GM15510 (cell line): Measurements from ENCODE around the gene LRIG1.

Experiments used
- POLR2A ChIP-seq: IDR thresholded peaks from 3 replicates; pipeline ENCODE4 v1.6.1; 2011; ENCODE audit warnings: borderline replicate concordance; ENCODE audit not compliant: insufficient read length; ENCODE audit errors: extremely low read depth

Gene LRIG1

DNA sequence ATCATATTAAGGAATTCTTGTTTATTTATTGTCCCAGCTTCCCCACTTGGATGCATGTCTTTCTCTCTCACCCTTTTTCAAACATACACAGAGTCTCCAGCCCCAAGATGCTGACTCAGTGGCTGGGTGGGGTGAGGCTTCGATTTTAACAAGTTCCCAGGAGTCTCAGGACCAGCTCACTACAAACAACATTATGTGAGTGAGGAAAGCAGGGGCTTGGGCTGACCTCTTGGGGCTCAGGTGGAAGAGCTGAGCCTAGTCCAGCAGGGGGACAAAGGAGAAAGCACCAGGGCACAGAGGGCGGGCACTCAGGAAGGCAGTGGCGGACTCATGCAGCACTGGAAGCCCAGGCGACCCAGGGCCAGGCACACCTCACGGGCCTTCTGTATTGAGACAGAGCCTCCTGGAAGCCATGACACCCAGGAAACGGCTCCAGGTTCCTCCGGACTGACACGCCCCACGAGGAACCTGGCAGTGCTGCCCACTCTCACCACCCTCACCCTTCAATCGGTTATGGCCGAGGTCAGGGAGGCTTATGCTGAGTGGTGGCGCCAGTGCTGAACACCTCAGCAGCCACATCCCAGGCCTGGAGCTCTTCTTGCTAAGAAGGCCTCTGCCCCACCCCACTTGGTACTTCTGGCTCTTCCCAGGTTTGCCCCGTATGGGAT is 97.4 kb downstream of the LRIG1 start:
- TF ChIP-seq POLR2A: no peak

DNA sequence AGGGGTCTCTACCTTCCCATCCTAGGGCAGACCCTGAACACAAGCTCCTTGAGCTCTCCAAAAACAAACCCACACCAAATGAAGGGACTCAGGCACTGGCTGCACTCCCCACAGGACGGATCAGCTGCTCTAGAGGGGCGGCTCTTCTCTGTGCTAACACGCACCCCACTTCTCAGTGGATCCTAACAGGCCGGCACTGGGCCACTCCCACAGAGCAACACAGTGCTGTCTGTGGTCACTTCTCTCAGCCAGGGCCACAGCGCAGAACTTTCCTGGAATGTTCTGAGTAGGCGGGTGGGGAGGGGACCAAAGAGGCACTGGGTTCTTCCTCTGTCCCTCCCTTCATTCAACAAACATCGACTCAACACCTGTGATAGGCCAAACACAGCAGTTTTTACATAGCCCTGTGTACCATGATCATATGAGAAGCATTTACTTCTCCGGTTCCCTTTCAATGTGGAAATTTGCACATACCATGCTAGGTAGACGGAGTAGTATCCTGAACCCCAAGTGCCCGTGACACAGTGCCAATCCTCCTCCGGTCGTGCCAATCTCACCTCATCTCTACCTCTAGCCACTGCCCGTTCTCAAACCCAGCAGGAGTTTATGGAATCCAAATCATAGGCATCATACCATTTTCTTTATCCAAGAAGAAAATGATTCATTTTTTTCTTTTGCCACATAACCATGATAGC is 98.1 kb downstream of the LRIG1 start:
- no peak for TF ChIP-seq POLR2A

DNA sequence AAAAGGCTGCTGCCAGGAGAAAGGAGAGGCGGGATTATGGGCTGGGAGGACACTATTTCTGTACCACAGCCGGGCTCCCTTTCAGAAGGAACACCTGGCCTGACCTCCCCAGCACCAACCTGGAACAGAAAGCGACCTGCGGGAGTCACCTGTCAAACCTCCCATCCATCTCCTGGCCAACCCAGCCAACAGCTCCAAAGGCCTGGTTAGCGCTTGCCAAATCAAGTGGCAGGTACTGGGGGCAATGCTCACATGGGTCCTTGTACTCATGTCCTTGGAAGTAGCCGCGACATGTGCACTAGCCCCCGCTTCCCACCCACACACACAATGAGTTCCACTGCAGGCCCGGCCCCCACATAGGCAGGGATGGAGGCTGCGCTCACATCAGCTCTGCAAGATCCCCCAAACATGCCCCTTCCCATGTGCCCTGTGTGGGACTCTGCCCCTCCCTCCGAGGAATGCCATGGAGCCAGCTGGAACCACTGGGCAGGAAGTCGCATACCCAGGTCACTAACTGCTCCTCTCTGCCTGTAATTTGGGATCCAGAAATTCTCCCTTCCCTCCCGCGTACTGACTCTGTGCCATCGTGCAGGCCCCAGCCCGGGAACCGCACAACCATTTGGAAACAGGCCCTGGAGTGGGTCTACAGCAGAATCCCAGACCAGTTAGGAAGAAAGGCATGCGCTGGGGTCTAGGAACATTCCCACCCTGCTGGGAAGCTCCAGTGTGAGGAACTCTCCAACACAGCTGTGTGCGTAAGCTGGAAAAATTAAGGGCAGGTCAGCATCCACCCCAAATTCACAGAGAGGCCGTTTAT is 98.9 kb downstream of the LRIG1 start:
- TF ChIP-seq POLR2A: no peak

DNA sequence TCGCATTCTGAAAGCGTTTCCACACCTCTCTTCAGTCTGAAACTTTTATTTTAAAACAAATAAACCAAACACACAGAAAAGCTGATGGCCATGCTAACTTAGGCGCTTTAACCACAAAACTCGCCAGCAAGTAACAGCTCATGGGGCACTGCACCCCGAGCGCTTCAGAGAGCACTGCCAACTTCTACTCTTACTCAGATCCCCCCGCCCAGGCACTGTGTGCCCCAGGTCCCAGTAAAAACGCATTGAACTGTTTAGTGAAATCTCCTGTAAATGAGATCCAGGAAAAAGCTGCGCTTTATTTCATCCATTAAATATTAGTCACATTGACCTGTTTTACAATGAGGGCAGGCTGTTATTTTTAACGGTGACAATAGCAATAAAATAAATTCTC is 99.7 kb downstream of the LRIG1 start:
- no peak for TF ChIP-seq POLR2A

DNA sequence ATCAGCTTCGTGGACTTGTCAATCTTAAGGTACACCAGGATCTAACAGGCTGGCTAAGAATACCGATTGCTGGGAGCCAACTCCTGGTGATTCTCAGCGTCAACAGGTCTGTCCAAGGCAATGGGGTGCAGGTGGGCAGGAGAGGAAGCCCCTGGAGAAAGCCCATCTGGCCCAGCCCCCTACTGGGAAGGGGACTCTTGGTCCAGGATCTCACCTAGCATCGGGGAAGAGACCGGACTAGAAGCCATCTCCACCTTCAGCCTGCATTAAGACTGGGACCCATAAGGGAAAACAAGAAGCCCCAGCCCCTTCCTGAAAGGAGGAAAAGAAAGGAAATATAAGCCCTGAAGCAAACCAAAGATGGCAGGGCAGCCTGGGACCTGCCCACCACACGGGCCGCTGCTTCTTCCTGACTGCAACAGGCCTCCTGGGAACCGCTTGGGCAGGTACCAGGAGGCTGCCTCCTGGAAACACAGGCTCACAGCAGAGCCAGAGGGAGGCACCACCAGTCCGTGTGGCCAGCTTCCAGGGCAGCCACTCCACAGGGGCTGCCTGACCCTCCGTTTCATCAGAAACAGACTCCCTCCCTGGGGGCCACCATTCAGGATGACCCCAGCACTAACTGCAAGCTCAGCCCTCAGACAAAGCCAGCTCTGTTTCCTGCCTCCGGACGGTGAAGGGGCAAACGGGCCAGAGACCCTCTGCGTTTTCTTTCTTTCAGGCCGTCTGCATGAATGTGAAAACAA is 100.2 kb downstream of the LRIG1 start:
- no peak for TF ChIP-seq POLR2A

DNA sequence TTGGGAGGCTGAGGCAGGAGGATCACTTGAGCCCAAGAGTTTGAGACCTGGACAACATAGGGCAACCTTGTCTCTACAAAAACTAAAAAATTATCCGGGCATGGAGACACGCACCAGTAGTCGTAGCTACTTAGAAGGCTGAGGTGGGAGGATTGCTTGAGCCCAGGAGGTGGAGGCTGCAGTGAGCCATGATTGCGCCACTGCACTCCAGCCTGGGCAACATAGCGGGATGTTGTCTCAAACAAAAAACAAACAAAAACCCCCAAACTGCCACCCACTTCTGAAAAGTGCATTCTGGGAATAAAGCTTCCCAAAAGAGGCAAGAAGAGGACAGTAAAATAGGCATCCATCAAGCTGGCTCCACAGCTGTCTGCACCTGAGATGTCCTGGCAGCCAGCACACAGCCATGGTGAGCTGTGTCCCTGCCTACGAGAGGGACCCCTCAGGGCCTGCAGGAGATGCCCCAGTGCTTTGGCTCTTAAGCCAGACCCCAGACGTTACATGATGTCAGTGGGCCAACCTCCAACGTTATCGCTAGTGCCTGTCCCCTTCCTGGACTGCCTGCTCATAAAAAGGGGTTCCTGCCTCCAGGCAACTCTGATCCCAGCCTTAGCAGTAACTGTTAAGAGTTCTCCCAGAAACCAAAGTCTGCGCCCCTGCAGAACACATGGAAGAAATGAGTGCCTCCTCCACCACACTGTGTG is 101.1 kb downstream of the LRIG1 start:
- TF ChIP-seq POLR2A: no peak

DNA sequence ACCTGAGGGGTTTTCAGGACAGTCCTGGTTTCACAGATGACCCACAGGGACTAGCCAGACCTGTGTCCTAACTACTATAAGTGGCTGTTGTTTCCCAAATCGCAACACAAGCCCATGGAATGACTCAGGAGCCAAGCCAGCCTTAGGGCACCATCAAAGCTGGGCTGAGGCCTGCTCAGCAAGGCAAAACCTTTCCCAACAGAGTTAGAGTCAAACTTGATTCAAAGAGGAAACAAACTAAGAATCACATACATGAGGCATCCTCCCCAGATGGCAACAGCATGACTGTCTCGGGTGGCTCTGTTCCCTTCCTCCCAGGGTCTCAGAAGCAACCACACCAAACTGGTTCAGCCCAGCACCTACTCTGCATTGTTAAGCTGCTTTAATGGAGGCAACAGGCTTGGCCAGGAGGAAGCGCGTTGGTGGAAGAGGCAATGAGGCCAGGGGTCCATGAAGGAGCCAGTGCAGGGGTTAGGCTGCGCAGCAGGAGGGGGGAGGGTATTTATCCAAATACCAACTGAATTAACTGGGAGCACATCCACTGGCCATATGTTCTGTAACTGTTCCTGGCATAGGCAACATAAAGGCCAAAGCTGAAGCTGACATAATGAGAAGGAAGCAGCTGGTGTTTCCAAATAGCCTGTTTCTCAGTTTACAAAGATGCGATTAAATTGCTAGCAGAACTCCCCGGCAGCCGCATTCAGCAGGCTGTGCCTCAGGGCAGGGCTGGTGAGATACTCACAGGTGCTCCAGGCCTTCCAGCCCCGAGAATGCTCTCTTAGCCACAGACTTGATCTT is 102.4 kb downstream of the LRIG1 start:
- TF ChIP-seq POLR2A: no peak

DNA sequence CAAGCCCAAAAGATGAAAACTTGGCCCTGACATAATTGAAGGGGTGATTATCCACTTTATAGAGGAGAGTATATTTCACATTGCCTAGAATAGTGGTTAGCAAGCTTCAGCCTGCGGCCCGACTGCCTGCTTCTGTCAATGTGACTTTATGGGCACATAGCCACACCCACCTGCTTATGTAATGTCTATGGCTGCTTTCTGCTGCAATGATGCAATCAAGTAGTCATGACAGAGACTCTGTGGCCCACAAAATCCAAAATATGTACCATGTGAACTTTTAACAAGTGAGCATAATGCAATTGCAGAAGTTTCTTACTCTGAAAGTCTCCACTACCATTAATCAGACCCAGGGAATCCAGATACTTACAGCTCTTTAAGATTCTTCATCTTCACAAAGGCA is 103.1 kb downstream of the LRIG1 start:
- TF ChIP-seq POLR2A: no peak

DNA sequence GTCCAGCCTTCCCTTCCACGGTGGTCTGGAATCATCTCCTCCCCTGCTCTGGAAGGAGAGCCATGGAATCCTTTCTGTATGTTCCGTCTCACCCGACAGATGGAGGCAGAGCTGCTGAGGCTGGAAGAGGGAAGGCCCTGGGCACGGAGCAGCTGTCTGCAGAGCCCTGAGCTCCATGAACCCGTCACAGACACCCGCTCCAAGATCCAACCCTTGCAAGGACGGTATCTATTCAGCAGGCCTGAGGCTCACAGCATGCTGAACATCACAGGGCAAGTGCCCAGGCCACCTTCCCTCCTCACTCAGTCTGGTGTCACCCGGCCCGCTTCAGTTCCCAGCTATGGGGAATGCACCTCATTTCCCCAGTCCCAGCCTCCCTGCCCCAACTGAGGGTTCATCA is 103.9 kb downstream of the LRIG1 start:
- TF ChIP-seq POLR2A: no peak

DNA sequence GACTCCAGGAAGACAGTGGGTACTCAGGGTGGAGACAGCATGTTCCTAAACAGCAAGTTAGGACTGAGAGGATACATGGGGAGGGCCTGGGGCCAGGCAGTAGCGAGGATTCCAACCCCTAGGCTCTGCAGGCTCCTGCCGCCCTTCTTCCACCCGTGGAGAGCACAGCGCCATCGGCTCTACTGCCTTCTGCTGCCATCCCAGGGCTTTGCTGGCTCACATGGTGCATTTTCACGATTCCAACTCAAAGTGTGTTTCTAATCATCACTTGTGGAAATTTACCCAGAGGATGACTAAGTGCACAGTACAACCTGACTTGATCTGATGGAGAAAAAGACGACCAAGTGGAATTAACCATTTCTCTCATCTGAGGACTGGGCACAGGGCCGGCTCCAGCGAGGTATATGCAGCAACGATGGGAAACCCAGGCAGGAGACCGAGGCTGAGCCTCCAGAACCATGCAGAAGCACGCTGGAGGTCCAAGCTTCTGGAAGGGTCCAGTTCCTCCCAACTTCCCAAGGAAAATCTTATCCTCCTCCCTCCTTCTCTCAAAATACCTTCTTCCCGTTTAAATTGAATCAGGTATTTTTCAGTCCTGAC is 104.6 kb downstream of the LRIG1 start:
- no peak for TF ChIP-seq POLR2A

DNA sequence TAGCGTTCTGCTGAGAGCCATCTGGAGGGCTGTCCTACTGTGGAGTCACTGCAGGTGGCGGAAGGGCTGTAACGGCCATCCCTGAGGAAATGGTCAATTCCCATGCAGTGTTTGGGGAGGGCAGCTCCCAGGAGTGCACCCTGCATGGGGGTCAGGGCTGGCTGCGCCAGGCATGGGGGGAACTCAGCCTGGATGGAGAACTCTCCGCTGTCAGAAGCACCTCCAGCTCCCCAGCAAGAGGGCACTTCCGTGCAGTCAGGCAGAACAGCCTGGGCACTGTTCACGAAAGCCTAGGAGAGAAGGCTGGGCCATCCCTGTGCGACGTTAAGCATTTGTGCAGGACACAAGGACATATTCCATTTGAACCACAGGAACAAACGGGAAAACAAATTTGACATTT is 105.2 kb downstream of the LRIG1 start:
- TF ChIP-seq POLR2A: no peak

DNA sequence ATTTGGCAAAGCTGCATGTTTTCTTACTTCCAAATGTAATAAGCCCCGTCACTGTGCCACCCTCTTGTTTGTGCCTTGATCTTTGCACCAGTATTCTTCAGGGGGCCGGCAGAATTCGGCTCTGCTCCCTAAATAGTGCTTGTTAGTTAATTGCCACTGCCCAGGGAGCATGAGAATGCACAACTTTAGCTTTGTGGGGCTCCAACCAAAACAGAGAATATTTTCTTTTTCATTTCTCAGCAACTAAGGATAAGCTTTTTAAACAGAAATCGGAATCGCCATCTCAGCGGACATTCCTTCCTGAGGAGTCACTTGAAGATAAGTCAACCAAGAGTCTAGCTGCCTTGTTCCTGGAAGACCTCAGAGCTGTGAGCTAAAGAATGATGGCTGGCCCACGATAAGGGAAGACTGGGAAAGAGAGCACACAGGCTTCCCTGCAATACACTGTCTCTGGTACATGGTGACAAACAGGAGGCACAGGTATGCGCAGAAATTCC is 106.0 kb downstream of the LRIG1 start:
- TF ChIP-seq POLR2A: no peak

DNA sequence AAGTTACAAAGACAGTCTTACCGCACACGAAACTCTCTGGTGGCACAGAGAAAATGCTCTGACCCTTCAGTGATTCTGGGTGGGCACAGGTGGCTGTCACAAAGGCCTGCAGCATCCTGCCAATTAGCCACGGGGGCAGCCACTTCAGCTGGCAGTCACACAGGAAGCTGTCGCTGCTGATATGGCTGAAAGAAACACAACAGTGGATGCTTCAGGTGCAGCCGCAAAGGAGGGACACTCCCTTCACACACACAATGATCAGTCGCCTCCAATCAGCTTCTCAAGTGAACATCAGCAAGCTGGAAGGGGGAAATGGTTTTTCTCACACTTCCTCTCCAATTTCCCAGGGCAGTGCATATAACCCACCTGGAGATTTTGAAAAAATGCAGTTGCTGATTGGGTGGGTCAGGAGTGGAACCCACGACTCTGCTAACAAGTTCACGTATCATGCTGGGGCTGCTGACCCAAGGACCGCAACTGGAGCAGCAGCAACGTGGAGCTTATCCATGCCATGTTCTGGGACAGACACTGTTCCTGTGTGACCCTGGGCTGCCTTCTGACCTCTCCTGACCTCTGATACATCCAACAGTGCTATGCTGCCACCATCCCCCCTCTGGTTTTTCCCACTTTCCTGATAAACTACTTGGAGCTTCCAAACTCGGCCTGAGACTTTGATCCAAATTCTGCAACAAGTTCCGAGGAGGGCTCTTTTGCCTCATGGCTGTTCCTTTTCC is 106.6 kb downstream of the LRIG1 start:
- TF ChIP-seq POLR2A: no peak

DNA sequence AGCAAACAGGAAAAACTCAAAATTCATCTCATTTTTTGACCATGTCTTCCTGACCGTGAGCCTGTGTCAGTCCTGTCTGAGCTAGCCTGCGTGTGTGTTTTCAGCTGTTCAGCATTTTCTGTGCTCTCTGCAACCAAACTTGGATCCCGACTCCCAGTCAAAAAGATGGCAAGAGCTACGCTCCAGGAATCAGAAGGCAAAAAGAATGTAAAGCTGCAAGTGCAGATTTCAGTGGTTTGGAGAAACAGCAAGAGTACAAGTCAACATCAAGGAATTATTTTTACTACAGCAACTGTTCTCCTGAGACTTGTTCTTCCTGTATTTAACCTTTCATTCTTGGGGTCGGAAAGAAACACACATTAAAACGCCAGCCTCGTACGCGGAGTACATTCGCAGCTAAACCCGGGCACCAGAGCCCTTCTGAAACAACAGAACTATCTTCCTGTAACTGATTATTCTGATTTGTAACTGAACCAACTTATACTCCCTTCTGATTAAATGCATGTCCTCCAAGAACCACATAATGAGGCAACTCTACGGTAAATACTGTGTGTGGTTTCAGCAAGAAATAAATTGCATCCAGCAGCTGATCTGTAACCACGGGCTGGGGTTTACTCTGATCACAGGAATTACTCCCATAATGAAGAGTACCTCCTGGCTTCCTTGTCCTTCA is 107.4 kb downstream of the LRIG1 start:
- TF ChIP-seq POLR2A: no peak
